Epithelial cell of proximal tubule (primary cell): ENCODE results near the gene OR6V1. TPM values are rescaled to one million over a fixed set of nuclear protein-coding genes. Genes with fewer than 3 reads are reported as not detected.

Experiments used
- DNase-seq: peaks from one replicate; pipeline ENCODE4 v3.0.0-alpha.2; 2011; ENCODE audit warnings: low read depth
- H3K4me3 ChIP-seq: 2 replicates; pipeline ENCODE4 v1.5.1; 2011; ENCODE audit warnings: low read depth, mild to moderate bottlenecking, low read length
- CTCF ChIP-seq: conservative IDR thresholded peaks from 2 replicates; pipeline ENCODE4 v1.5.1; 2012; ENCODE audit warnings: low read depth, mild to moderate bottlenecking, low read length
- total RNA-seq: library from RNA; depleted of rRNA; stranded (reverse); fragments of >200 nt; gene quantifications from 2 replicates; pipeline ENCODE4 v1.2.3, GENCODE V29; 2015

The OR6V1 gene
- total RNA-seq, 1 donor from 2014 or later: not detected

- no peak for DNase-seq
- TF ChIP-seq CTCF: no peak
- H3K4me3 ChIP-seq: no peak overlapping the region
These were observed 39.7 kb upstream of the OR6V1 start for GRCh38 chr7:143012409-143012808.

GRCh38 chr7:143013473-143013872 lies 38.7 kb upstream of the OR6V1 start:
- TF ChIP-seq CTCF: no peak
- no peak overlapping the region for H3K4me3 ChIP-seq
- DNase-seq: no peak

GRCh38 chr7:143013893-143014292 lies 38.2 kb upstream of the OR6V1 start:
- no peak for TF ChIP-seq CTCF
- DNase-seq: no peak
- H3K4me3 ChIP-seq: no peak overlapping the region

GRCh38 chr7:143015084-143015483 lies 37.1 kb upstream of the OR6V1 start:
- no peak overlapping the region for H3K4me3 ChIP-seq
- no peak for DNase-seq
- TF ChIP-seq CTCF: no peak

GRCh38 chr7:143015926-143016490 lies 36.1 kb upstream of the OR6V1 start:
- H3K4me3 ChIP-seq: no peak overlapping the region
- no peak for DNase-seq
- TF ChIP-seq CTCF: no peak

- no peak for TF ChIP-seq CTCF
- DNase-seq: no peak
- H3K4me3 ChIP-seq: no peak overlapping the region
These were observed 35.1 kb upstream of the OR6V1 start for GRCh38 chr7:143016996-143017395.

- no peak overlapping the region for H3K4me3 ChIP-seq
- no peak for DNase-seq
- no peak for TF ChIP-seq CTCF
These were observed 33.2 kb upstream of the OR6V1 start for GRCh38 chr7:143018931-143019330.
